Activated CD4-positive, alpha-beta memory T cell treated with anti-CD3 and anti-CD28 coated beads for 36 hours (primary cell): ENCODE measurements around the gene TREML1. TPM values are rescaled to one million over a fixed set of nuclear protein-coding genes. Genes with fewer than 3 reads are reported as not detected.

Source experiments
- CTCF ChIA-PET: fragments of 350-600 bp; sonication (Branson Sonifier 250); formaldehyde crosslinking; loops from one replicate; lab custom pipeline; 2021; ENCODE audit warnings: antibody characterized with exemption, inconsistent platforms; lab: Charles Lee
- POLR2A ChIA-PET: fragments of 350-600 bp; sonication (Branson Sonifier 250); formaldehyde crosslinking; loops from one replicate; lab custom pipeline; 2021; ENCODE audit warnings: antibody characterized with exemption; lab: Charles Lee
- DNase-seq: peaks from one replicate; pipeline ENCODE4 v3.0.0-alpha.2; 2020
- H3K27ac Mint-ChIP-seq: one replicate; pipeline ENCODE4 v1.8.0; 2021; ENCODE audit warnings: mixed read lengths
- H3K27me3 Mint-ChIP-seq: one replicate; pipeline ENCODE4 v1.8.0; 2021; ENCODE audit warnings: mixed read lengths
- H3K36me3 Mint-ChIP-seq: one replicate; pipeline ENCODE4 v1.8.0; 2021; ENCODE audit warnings: mixed read lengths
- H3K4me1 Mint-ChIP-seq: one replicate; pipeline ENCODE4 v1.8.0; 2021; ENCODE audit warnings: low read depth, mixed read lengths
- H3K4me3 Mint-ChIP-seq: one replicate; pipeline ENCODE4 v1.8.0; 2021; ENCODE audit warnings: mild to moderate bottlenecking, mixed read lengths
- H3K9me3 Mint-ChIP-seq: one replicate; pipeline ENCODE4 v1.8.0; 2021; ENCODE audit warnings: mixed read lengths
- intact Hi-C: fragments of 100-400 bp; cut with micrococcal nuclease; formaldehyde crosslinking; loops from one replicate; pipeline ENCODE4 v1.15.1; 2023
- total RNA-seq, 2 experiments: library from RNA; stranded (reverse); gene quantifications; one replicate each; pipeline ENCODE4 v1.2.3, GENCODE V29; 2021

Gene TREML1
- total RNA-seq, 2 experiments from 2014 or later, result not detected

GRCh38 chr6:41160933-41161332 lies 6.8 kb upstream of the TREML1 start:
- ChIA-PET CTCF (no interaction called here), POLR2A (no interaction called here)
- intact Hi-C loops, result no loop called here
- no peak for DNase-seq
- no peaks in the 10 kb centered on the region for H3K36me3 Mint-ChIP-seq
- no peaks in the 10 kb centered on the region for H3K4me1 Mint-ChIP-seq
- no peaks in the 10 kb centered on the region for H3K9me3 Mint-ChIP-seq
- no peak overlapping the region for H3K27ac Mint-ChIP-seq
- H3K4me3 Mint-ChIP-seq, result no peak overlapping the region
- H3K27me3 Mint-ChIP-seq, result peaks cover 7% of the 10 kb centered on the region

GRCh38 chr6:41159415-41160082 lies 5.4 kb upstream of the TREML1 start:
- ChIA-PET CTCF (no interaction called here), POLR2A (no interaction called here)
- no peak for DNase-seq
- Mint-ChIP-seq H3K36me3 (no peaks in the 10 kb centered on the region), H3K4me1 (no peaks in the 10 kb centered on the region), H3K27ac (no peak overlapping the region), H3K4me3 (no peak overlapping the region), H3K9me3 (no peaks in the 10 kb centered on the region), H3K27me3 (peaks cover 7% of the 10 kb centered on the region)
- intact Hi-C loops, result no loop called here

DNA sequence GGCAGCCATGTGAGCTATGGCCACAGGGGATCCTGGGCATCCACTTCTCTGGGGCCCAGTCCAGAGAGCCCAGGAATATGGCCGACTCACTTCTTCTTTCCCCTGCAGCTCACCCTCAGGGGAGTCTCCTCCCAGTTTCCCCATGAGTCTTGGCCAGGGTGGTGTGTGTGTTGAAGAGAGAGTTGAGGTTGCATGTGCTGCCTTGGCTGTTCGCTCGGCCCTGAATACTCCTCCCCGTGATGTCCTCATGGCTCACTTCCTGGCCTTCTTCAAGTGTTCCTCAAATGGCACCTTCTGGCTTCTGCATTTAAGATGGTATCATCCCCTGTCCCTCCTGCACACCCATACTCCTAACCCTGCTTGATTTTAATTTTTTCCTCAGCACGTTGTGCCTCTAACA lies 3.2 kb upstream of the TREML1 start:
- Mint-ChIP-seq H3K9me3 (no peaks in the 10 kb centered on the region), H3K36me3 (no peaks in the 10 kb centered on the region), H3K4me1 (no peaks in the 10 kb centered on the region), H3K4me3 (no peak overlapping the region), H3K27ac (no peak overlapping the region), H3K27me3 (peaks cover 2% of the 10 kb centered on the region)
- intact Hi-C loops, result no loop called here
- ChIA-PET CTCF (interaction anchor here (1.4 kb wide), 1 partner anchor 25 kb away, joined by 3 read pairs; no protein-coding TSS in a partner anchor), POLR2A (no interaction called here)
- no peak for DNase-seq

DNA sequence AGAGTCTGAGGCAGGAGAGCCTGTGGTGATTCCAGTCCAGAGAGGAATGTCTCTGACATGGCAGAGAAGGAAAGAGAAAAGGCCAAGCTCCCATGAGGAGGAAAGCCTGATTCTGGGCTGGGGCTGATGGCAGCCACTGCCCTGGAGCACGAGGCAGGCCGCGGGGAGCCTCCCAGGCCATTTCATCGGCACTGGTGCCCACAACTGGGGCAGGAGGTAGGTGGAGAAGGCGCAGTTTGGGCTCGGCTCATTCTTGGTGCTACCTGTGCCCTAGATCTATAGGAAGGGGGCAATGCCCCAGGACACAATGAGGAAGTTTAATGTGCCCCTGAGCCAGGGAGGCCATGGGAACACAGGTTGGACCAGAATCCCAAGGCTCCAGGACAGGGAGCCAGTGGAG lies 2.6 kb upstream of the TREML1 start:
- DNase-seq, result no peak
- intact Hi-C loops, result no loop called here
- Mint-ChIP-seq H3K4me3 (no peak overlapping the region), H3K36me3 (no peaks in the 10 kb centered on the region), H3K27ac (no peak overlapping the region), H3K9me3 (no peaks in the 10 kb centered on the region), H3K27me3 (peaks cover 2% of the 10 kb centered on the region), H3K4me1 (no peaks in the 10 kb centered on the region)
- ChIA-PET POLR2A (no interaction called here), CTCF (no interaction called here)

DNA sequence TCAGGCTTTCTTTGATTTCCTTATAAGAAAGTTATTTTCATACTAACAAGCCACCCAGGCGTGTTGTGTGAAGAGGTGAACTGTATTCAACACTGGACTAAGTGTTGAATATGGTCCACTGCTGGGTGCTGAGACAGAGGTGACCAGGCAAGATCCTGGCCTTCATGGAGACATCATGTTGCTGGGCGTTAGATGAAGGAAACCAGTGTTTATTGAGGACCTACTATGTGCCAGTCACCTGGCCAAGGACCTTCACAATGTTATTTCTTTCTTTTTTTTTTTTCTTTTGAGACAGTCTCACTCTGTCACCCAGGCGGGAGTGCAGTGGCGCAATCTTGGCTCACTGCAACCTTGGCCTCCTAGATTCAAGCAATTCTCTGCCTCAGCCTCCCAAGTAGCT lies 1.9 kb upstream of the TREML1 start:
- CTCF ChIA-PET, result no interaction called here
- POLR2A ChIA-PET, result no interaction called here
- intact Hi-C loops, result no loop called here
- Mint-ChIP-seq H3K9me3 (no peaks in the 10 kb centered on the region), H3K27ac (no peak overlapping the region), H3K36me3 (no peaks in the 10 kb centered on the region), H3K4me1 (no peaks in the 10 kb centered on the region), H3K27me3 (peaks cover 2% of the 10 kb centered on the region), H3K4me3 (no peak overlapping the region)
- no peak for DNase-seq

GRCh38 chr6:41155132-41155805 lies 1.1 kb upstream of the TREML1 start:
- intact Hi-C loops, result no loop called here
- H3K36me3 Mint-ChIP-seq, result no peaks in the 10 kb centered on the region
- H3K27me3 Mint-ChIP-seq, result peaks cover 2% of the 10 kb centered on the region
- DNase-seq, result no peak
- CTCF ChIA-PET, result interaction anchor here (2.3 kb wide), 1 partner anchor 27 kb away, joined by 10 read pairs; no protein-coding TSS in a partner anchor
- no peak overlapping the region for H3K27ac Mint-ChIP-seq
- POLR2A ChIA-PET, result no interaction called here
- no peaks in the 10 kb centered on the region for H3K4me1 Mint-ChIP-seq
- no peak overlapping the region for H3K4me3 Mint-ChIP-seq
- no peaks in the 10 kb centered on the region for H3K9me3 Mint-ChIP-seq

DNA sequence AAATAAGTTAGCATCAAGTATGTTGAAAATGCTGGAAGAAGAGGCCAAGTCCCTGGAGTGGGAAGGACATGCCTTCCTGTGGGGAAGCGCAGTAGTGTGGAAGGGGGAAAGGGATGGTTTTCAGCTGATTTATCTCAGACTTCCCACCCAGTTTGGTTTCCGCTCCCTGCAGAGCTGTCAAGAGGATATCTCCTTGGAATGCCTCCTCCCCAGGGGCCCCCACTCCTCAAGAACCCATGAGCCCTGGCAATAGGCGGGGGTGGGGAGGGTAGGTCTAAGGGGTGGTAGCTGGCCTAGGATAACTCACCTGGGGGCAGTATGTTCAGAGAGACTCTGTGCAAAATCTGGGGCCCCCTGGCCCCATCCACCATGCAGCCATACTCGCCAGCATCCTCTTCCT lies 696 bp downstream of the TREML1 start:
- intact Hi-C loops, result no loop called here

GRCh38 chr6:41150671-41151070 lies 3.5 kb downstream of the TREML1 start:
- H3K4me1 Mint-ChIP-seq, result peaks cover 10% of the 10 kb centered on the region
- H3K27me3 Mint-ChIP-seq, result no peaks in the 10 kb centered on the region
- no peak for DNase-seq
- POLR2A ChIA-PET, result no interaction called here
- peaks cover 2% of the 10 kb centered on the region for H3K36me3 Mint-ChIP-seq
- no peak overlapping the region for H3K27ac Mint-ChIP-seq
- no peak overlapping the region for H3K4me3 Mint-ChIP-seq
- no peaks in the 10 kb centered on the region for H3K9me3 Mint-ChIP-seq
- intact Hi-C loops, result no loop called here
- CTCF ChIA-PET, result no interaction called here

More for the DNA sequence above, 696 bp downstream of the TREML1 start:
- H3K4me3 Mint-ChIP-seq, result no peak overlapping the region
- DNase-seq, result no peak
- no peaks in the 10 kb centered on the region for H3K4me1 Mint-ChIP-seq
- ChIA-PET CTCF (interaction anchor here (0.9 to 2.3 kb wide), 2 partner anchors 29 to 31 kb away, joined by 3 to 10 read pairs; no protein-coding TSS in a partner anchor), POLR2A (no interaction called here)
- no peaks in the 10 kb centered on the region for H3K9me3 Mint-ChIP-seq
- peaks cover 2% of the 10 kb centered on the region for H3K27me3 Mint-ChIP-seq
- no peak overlapping the region for H3K27ac Mint-ChIP-seq
- no peaks in the 10 kb centered on the region for H3K36me3 Mint-ChIP-seq

GRCh38 chr6:41147917-41148316 lies 6.2 kb downstream of the TREML1 start:
- H3K4me1 Mint-ChIP-seq, result peaks cover 10% of the 10 kb centered on the region
- no peaks in the 10 kb centered on the region for H3K27me3 Mint-ChIP-seq
- ChIA-PET CTCF (interaction anchor here (0.8 kb wide), 1 partner anchor 9 kb away, joined by 3 read pairs; no protein-coding TSS in a partner anchor), POLR2A (no interaction called here)
- H3K36me3 Mint-ChIP-seq, result peaks cover 6% of the 10 kb centered on the region
- no peaks in the 10 kb centered on the region for H3K9me3 Mint-ChIP-seq
- H3K27ac Mint-ChIP-seq, result no peak overlapping the region
- intact Hi-C loops, result no loop called here
- H3K4me3 Mint-ChIP-seq, result no peak overlapping the region
- DNase-seq, result no peak

GRCh38 chr6:41136911-41137310 lies 17.2 kb downstream of the TREML1 start:
- H3K27me3 Mint-ChIP-seq, result no peaks in the 10 kb centered on the region
- CTCF ChIA-PET, result no interaction called here
- POLR2A ChIA-PET, result no interaction called here
- H3K27ac Mint-ChIP-seq, result no peak overlapping the region
- H3K4me1 Mint-ChIP-seq, result no peaks in the 10 kb centered on the region
- H3K9me3 Mint-ChIP-seq, result no peaks in the 10 kb centered on the region
- intact Hi-C loops, result no loop called here
- no peak overlapping the region for H3K4me3 Mint-ChIP-seq
- peaks cover 16% of the 10 kb centered on the region for H3K36me3 Mint-ChIP-seq
- DNase-seq, result no peak

GRCh38 chr6:41135062-41135832 lies 18.9 kb downstream of the TREML1 start:
- CTCF ChIA-PET, result no interaction called here

GRCh38 chr6:41132254-41132653 lies 21.9 kb downstream of the TREML1 start:
- CTCF ChIA-PET, result no interaction called here
- no peaks in the 10 kb centered on the region for H3K9me3 Mint-ChIP-seq
- intact Hi-C loops, result no loop called here
- H3K4me3 Mint-ChIP-seq, result no peak overlapping the region
- no peaks in the 10 kb centered on the region for H3K27me3 Mint-ChIP-seq
- no peak for DNase-seq
- no peak overlapping the region for H3K27ac Mint-ChIP-seq
- H3K36me3 Mint-ChIP-seq, result peaks cover 18% of the 10 kb centered on the region
- POLR2A ChIA-PET, result no interaction called here
- H3K4me1 Mint-ChIP-seq, result no peaks in the 10 kb centered on the region

More at GRCh38 chr6:41135062-41135832, 18.9 kb downstream of the TREML1 start:
- intact Hi-C loops, result no loop called here
- no peaks in the 10 kb centered on the region for H3K9me3 Mint-ChIP-seq
- POLR2A ChIA-PET, result no interaction called here
- H3K4me1 Mint-ChIP-seq, result no peaks in the 10 kb centered on the region
- no peak overlapping the region for H3K27ac Mint-ChIP-seq
- peaks cover 13% of the 10 kb centered on the region for H3K36me3 Mint-ChIP-seq
- DNase-seq, result no peak
- H3K27me3 Mint-ChIP-seq, result no peaks in the 10 kb centered on the region
- no peak overlapping the region for H3K4me3 Mint-ChIP-seq
